Stimulated activated CD4-positive, alpha-beta T cell treated with anti-CD3 and anti-CD28 coated beads, TNF-alpha, amount 100 ng/mL, for 4 hours (primary cell): Measurements from ENCODE around the gene CD320.
"Not testable (repeated sequence)": the region's sequence is repeated elsewhere in the genome, so short reads cannot be mapped to it uniquely, and the experiment has no call there.

Experiments
- DNase-seq, 3 experiments: peaks; one replicate each; pipeline ENCODE4 v3.0.0-alpha.2; 2020; ENCODE audit warnings: low read depth in 3 of 3

The CD320 gene

DNA sequence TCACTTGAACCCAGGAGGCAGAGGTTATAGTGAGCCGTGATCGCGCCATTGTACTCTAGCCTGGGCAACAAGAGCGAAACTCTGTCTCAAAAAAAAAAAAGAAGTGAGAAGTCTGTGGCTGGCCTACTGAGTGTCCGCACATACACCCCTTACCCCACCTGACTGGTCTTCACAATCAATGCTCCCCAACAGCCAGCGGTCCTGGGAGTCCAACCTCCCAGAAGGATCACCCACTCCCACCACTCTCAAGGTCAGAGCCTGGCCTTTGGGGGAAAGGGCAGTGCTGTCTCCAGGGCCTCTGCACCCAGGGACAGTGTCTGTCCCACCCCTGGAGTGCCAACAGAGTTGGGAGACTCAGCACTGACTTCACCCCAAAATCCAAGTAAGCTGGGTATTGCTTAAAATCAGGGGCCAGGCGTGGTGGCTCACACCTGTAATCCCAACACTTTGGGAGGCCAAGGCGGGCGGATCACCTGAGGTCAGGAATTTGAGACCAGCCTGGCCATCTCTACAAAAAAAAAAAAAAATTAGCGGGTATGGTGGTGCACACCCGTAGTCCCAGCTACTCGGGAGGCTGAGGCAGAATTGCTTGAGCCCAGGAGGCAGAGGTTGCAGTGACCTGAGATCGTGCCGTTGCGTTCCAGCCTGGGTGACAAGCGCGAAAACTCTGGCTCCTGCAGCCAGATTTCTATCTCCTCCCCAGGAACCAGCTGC lies 2.3 kb upstream of the CD320 start:
- DNase-seq, result no peak

DNA sequence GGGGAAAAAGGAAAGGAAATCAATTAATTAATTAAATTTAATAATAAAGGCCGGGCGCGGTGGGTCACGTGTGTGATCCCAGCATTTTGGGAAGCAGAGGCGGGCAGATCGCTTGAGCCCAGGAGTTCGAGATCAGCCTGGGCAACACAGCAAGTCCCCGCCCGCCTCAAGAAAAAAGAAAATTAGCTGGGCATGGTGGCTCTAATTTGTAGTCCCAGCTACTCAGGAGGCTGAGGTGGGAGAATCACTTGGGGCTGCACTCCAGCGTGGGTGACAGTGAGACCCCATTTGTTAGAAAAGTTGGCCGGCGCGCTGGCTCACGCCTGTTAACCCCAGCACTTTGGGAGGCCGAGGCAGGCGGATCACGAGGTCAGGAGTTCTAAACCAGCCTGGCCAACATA lies 733 bp upstream of the CD320 start:
- DNase-seq, result no peak

DNA sequence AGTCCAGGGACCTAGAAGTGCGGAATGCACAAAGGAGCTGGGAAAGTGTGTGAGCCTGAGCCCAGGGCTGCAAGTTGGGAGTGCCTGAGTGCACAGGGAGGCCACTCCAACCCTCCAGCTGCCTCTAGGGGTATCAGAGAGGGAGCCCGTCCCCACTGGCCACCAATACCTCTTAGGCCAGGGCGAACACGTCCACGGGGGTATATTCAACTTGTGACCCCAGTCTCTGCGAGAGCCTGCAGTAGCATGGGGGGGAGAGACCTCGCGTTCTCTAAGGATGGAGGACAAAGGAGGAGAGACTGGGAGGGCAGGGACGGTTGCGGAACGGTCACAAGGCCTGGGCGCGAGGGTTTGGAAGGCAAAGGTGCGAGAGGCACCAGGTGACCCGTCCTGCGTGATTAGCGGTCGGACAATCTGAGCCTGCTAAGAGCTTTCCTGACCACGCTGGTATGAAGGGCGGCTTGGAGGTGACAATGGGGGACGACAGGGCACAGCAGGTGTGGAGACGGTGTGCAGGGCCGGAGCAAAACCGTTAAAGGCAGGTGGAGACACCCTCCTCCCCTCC lies 676 bp downstream of the CD320 start:
- DNase-seq, result no peak

DNA sequence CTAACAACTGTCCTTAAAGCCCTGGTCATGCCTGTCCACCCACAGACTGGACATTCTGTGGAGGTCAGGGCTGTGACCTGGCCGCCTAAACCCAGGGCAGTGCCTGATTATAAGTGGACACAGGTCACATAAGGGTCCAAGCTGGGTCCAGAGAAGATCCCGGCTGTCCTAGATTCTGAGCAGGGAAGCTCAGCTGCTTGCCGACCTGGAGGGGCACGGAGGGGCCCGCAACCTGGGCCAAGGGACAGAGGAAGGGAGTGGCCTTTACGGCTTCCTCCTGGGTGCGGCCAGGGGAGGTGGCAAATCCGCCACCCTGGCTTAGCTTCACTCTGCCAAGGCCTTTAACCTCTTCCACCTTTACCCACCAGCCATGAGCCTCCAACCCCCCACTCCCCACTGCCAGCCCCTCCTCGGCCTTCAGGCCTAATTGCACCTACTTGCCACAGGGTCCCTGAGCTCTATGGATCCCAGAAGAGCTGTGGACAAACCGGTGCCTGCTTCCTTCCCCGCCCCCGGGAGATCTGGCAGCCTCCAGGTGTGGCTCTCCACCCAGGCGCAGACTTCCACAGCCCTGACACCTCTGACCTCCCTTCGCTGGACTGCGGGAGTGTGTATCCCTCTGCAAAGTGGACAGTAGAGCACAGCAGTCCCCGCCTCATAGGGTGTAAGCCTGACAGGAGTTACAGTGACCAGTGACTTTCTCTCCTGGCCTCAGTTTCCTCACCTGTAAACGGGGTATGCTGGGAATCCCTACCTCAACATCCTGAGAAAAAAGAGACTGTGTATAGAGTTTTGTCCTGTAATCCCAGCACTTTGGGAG lies 1.7 kb downstream of the CD320 start:
- no peak for DNase-seq

DNA sequence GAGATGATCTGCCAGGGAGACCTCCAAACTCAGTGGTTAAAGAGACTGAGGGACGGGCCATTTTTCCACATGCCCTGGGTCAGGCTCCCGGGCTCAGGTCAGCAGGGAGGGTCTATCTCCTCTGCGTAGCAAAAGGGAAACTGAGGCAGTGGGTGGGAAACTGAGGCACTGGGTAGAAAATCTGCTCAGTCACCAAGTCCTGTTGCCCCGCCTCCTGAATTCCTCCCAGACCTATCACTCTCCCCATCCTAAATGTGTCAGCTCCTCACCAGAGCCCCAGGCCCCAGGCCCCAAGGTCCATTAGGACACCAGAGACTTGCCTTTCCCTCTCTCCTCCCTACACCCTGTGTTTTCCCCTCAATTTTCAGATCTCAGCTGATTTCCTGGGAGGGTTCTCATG lies 2.4 kb downstream of the CD320 start:
- no peak for DNase-seq

DNA sequence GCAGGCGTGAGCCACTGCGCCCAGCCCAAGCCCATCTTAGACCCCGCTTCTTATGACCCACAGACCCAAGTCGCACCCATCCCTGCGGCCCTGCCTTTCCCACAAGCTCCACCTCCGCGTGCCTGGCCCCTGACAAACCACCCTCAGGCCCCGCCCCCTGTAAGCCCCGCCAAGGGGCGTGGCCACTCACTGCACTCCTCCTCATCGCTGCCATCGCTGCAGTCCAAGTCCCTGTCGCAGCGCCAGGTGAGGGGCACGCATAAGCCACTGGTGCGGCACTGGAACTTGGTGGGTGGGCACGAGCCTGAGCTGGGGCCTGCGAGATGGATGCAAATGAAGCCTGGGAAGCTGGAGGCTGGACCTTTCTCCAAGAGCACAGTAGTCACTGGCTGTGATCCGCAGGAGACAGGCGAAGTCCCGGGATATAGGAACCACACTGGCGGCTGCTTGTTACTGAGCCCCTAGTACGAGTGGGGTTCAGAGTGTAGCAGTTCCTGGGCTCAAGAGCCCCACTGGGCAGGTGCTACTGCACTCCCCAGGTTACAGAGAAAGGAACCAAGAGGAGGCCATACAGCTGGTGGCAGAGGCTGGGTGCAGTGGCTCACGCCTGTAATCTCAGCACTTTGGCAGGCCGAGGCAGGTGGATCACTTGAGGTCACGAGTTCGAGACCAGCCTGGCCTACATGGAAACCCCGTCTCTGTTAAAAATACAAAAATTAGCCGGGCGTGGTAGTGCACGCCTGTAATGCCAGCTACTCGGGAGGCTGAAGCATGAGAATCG lies 3.1 kb downstream of the CD320 start:
- no peak for DNase-seq

DNA sequence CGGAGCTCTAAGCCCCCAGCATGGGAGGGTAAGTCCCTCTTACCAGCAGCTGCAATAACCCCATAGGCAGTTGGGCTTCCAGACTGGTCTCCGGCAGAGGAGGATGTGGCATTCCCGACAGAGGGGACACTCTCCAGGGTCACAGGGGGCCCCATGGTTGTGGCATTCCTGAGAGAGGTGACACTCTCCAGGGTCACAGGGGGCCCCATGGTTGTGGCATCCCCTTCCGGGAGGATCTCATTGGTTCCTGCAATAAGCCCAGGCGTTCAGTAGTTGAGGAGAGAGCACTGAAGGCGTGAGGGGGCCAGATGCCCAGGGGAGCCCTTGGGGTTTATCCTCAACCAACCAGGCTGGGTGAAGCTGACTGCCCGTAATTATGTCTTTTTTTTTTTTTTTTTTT lies 5.4 kb downstream of the CD320 start:
- DNase-seq, result no peak

DNA sequence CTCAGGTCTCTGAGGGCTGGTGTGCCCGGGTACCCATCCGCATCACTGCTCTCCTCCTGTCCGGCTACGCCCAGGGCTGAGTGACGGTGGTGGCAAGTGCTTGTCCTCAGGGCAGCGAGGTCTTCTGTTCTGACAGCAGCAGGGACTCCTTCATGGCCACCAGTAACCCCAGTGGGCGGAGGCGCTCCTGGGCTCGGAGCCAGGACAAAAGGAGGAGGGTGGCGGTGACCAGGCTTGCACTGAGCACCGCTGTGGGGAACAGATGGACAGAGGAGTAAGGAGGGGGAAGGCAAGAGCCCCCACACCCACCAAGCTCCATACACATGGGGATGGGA lies 5.8 kb downstream of the CD320 start:
- no peak for DNase-seq

DNA sequence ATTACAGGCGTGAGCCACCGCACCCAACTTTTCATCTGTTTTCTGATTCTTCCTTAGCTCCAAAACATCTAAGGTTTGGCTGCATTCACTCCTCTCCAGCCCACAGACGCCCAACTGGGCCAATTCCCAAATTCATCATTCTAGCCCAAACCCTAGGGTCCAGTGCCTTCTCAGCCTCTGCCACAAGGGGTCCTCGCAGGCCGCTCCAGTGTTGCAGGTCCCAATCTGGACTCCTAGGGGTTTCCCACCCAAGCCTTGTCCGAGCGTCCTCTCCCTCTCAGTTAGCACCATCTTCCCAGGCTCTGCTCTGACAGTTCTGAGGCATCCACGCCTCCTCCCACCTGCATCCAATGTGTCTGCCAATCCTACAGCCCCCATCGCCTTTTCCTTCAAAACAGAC lies 16.8 kb downstream of the CD320 start:
- DNase-seq, result not testable (repeated sequence)

DNA sequence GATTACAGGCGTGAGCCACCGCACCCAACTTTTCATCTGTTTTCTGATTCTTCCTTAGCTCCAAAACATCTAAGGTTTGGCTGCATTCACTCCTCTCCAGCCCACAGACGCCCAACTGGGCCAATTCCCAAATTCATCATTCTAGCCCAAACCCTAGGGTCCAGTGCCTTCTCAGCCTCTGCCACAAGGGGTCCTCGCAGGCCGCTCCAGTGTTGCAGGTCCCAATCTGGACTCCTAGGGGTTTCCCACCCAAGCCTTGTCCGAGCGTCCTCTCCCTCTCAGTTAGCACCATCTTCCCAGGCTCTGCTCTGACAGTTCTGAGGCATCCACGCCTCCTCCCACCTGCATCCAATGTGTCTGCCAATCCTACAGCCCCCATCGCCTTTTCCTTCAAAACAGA lies 31.6 kb downstream of the CD320 start:
- DNase-seq, result not testable (repeated sequence)

DNA sequence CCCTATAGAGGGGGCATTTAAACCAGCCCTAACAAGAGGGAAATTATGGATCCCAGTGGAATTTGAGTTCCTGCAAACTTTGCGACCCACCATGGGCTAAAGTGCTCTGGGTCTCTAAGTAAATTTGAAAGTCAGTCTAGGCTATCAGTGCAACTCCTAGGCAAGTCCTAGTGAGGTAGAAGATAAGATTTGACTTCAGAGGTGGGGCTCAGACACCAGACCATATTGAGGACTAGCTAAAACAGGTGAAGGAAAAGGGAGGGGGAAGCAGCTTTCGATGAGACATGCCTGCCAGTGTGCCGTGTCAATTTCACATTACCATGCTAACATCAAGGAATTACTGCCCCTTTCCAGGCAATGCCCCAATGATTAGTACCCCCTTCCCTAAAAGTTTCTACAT lies 38.4 kb downstream of the CD320 start:
- no peak for DNase-seq

DNA sequence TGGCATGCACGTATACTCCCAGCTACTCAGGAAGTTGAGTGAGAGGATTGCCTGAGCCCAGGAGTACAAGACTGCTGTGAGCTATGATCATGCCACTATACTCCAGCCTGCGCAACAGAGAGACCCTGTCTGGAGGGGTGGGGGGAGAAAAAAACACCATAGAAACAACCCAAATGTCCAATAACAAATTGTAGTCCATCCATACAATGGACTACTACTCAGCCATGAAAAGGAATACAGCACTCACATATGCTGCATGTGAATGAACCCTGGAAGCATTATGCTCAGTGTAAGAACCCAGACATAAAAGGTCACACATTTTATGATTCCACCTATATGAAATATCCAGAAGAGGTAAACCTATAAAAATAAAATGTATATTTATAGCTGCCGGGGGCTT lies 42.3 kb downstream of the CD320 start:
- no peak for DNase-seq

DNA sequence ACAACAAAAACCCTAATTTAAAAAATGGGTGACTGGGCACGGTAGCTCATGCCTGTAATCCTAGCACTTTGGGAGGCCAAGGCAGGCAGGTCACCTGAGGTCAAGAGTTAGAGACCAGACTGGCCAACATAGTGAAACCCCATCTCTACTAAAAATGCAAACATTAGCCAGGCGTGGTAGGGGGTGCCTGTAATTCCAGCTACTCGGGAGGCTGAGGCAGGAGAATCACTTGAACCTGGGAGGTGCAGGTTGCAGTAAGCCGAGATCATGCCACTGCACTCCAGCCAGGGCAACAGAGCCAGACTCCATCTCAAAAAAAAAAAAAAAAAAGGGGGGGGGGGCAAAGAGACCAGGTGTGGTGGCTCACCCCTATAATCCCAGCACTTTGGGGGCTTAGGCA lies 43.9 kb downstream of the CD320 start:
- not testable (repeated sequence) for DNase-seq

DNA sequence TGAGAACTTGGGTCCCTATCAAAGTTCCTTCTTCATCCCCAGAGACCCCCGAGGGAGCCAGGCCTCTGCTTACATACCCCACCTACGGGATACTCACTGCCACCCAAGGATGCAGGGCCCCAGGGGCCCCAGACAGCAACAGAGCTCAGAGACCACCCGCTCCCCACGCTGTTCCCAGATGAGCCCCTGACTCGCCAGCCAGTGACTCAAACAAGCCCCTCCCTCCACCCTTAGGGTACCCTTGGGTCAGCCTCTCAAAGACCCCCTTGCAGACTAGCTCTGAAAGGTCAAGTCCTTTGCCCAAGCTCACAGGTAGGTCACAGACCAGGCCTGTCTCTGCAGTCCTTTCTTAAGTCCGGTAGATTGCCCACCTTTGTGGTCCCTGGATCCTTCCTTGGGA lies 45.7 kb downstream of the CD320 start:
- no peak for DNase-seq

DNA sequence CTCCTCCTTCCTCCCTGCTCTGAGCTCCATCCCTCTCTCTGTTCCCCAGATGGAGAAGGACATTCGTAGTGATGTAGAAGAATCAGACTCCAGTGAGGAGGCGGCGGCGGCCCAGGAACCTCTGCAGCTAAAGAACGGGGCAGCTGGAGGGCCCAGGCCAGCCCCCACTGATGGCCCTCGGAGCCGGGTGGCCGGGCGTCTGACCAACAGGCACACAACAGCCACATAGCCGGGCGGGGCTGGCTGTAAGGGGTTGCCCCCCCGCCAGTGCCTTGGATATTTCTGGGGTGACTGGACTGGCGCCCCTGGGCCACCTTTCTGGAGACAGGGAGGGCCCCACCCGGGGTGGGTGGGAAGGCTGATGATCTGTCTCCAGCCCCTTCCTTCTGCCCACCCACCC lies 46.3 kb downstream of the CD320 start:
- no peak for DNase-seq

DNA sequence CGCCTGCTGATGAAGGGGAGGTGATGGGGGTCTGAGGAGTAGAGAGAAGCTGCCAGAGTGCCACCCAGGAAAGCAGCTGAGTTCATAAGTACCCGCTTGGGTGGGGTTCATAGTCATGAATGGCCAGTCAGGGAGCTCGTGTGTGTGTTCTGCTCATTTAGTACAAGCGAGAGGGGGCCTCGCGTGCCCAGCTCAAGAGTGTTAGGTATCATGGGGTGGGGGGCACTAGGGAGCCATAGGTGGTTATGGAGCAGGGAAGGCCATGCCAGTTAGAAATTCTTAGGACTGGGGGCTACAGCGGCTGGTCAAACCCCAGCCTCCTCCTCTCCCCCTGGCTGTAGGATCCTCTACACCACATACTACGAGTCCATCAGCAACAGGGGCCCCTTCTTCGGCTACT lies 46.8 kb downstream of the CD320 start:
- DNase-seq, result no peak

DNA sequence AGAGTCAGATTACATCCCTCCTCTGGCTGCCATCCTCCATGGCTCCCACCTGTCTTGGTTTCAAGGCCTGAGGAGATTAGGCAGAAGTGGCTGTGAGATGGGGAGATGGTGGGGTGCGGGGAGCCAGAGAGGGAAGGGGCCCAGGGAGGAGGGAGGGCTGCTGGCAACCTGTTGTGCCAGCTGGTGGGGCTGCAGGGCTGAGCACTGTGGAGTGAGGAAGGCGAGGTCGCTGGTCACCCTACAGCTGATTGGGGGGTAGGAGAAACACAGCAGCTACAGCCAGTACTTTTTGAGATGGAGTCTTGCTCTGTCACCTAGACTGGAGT lies 48.3 kb downstream of the CD320 start:
- no peak for DNase-seq

DNA sequence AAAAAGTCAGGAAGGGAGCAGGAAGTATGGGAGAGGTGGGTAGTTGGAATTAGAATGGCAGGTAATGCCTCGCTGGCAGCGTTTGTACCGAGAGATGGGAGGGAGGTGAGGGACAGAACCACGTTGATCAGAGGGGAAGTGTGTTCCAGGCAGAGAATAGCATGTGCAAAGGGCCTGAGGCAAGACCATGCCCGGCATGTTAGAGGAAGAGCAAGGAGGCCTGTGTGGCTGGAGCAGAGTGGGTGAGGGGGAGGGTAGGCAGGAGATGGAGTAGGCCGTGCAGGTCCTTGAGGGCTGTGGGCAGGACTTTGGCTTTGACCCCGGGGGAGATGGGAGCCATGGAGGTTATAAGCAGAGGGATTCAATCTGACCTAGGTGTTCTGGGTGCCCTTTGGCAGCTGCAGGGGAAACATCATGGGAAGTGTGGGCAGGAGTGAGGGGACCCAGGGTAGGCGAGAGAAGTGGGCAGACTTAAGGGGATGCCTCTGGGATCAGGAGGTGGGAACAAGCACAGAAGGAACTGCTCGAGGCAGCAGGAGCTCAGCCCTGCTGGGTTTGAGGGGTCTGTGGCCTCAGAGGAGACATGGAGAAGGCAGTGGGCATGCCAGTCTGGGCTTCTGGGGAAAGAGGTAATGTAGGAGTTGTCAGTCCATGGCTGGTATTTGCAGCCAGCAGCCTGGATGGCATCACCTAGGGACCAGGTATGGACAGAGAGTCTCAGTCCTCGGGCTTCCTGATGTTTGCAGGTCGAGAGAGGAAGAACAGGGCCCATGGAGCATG lies 48.8 kb downstream of the CD320 start:
- no peak for DNase-seq

DNA sequence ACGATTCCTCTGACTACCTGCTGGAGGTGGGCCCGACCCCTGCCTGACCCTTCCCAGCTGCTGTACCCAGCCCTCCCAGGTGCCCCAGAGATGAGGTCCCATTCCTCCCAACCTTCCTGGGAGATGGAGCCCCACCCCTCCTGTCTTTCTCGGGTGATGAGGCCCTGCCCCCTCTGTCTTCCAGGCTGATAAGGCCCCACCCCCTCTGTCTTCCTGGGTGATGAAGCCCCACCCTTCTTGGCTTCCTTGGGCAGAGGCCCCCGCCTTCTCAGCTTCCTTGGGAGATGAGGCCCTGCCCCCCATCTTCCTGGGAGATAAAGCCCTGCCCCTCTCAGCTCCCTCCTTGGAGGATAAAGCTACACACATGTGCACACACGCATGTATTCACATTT lies 51.1 kb downstream of the CD320 start:
- no peak for DNase-seq

DNA sequence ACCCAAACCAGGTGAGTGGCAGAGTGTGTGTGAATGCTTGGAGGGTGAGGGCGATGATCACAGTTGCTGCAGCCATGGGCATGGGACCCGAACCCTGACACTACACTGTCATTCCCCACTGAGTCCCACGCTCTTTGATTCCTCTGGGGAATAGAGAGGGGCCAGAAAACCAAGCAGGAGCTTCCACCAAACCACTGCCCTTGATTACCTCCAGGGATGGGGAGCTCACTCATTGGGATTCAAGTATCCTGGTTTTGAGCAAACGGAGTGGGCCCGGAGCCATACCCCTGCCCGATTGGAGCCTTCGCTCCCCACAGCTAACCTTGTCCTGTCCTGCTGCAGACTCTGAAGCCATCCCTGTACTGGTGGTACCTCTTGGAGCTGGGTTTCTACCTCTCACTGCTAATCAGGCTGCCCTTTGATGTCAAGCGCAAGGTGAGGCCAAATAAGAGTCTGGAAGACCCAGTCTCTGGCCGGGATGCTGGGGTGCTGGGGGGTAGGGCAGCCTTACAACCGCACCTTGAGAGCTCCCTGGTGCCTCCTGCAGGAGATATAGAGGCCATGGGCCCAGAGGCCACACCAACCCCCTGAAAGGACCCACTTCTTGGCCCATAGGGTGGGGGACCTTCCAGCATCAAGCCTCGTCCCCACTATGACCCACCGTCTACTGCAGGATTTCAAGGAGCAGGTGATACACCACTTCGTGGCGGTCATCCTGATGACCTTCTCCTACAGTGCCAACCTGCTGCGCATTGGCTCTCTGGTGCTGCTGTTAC lies 51.7 kb downstream of the CD320 start:
- DNase-seq, result no peak
